SK-MEL-5 (cell line): ENCODE measurements around the gene EYA2. TPM values are rescaled to one million over a fixed set of nuclear protein-coding genes. Genes with fewer than 3 reads are reported as not detected.

Source experiments
- DNase-seq: peaks from one replicate; pipeline ENCODE4 v3.0.0-alpha.2; 2016; ENCODE audit warnings: low read depth, low spot score
- in situ Hi-C: cut with HindIII; loops from 2 replicates; pipeline ENCODE4 v1.10.0; 2016; ENCODE audit warnings: low sequenced_read_pairs, high pct_unique_total_duplicates, low pct_unique_long_range_greater_than_20kb
- small RNA-seq, 2 experiments: library from RNA; depleted of rRNA; stranded (forward); fragments of <200 nt; gene quantifications; one replicate each; pipeline ENCODE3, GENCODE V24; 2014
- total RNA-seq: library from RNA; depleted of rRNA; stranded (reverse); fragments of >200 nt; shearing (Covaris generic); gene quantifications from 2 replicates; pipeline ENCODE4 v1.2.3, GENCODE V29; 2014; rRNA removed

The EYA2 gene
- total RNA-seq, 1 experiment from 2014 or later, result not detected

GRCh38 chr20:47235853-47236638 is 341.4 kb downstream of the EYA2 start:
- DNase-seq, result no peak
- in situ Hi-C loops, result no loop called here

- in situ Hi-C loops, result no loop called here
- DNase-seq, result no peak
These were observed 341.9 kb downstream of the EYA2 start for GRCh38 chr20:47236639-47236900.

GRCh38 chr20:47237715-47238114 is 343.1 kb downstream of the EYA2 start:
- DNase-seq, result no peak
- in situ Hi-C loops, result no loop called here

Small RNA genes within 50 kb of the gene (small RNA-seq; reads per million reads assigned to genes)
- gene MIR3616, result 0 reads per million in 2 experiments

Other genes with a start within 250 kb of the EYA2 start
- 4.1 and 5.2 TPM in 2 replicates for gene SLC13A3, start 243.4 kb upstream of the EYA2 start, total RNA-seq
- 52.9 and 56.6 TPM in 2 replicates for gene TP53RK, start 205.4 kb upstream of the EYA2 start, total RNA-seq
- gene SLC2A10, start 185.2 kb upstream of the EYA2 start, total RNA-seq, result 8.5 and 8.8 TPM in 2 replicates